ENCODE results near the gene MYO18B.

MYO18B gene

GRCh38 chr22:25716637-25717036 lies 25.4 kb upstream of the MYO18B start:
- Histone ChIP-seq H3K27me3 (replicated peaks; ENCODE audit: control insufficient read depth, insufficient read depth, low read length) (no peaks in the 10 kb centered on the region), H3K36me3 (ENCODE audit: control insufficient read depth, insufficient read depth, low read length) (peaks cover 8% of the 10 kb centered on the region), H3K4me3 (replicated peaks; ENCODE audit: low read depth, low read length) (no peak overlapping the region)
- TF ChIP-seq, protein P1, sequence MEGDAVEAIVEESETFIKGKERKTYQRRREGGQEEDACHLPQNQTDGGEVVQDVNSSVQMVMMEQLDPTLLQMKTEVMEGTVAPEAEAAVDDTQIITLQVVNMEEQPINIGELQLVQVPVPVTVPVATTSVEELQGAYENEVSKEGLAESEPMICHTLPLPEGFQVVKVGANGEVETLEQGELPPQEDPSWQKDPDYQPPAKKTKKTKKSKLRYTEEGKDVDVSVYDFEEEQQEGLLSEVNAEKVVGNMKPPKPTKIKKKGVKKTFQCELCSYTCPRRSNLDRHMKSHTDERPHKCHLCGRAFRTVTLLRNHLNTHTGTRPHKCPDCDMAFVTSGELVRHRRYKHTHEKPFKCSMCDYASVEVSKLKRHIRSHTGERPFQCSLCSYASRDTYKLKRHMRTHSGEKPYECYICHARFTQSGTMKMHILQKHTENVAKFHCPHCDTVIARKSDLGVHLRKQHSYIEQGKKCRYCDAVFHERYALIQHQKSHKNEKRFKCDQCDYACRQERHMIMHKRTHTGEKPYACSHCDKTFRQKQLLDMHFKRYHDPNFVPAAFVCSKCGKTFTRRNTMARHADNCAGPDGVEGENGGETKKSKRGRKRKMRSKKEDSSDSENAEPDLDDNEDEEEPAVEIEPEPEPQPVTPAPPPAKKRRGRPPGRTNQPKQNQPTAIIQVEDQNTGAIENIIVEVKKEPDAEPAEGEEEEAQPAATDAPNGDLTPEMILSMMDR (IDR thresholded peaks at IDR 0.05; ENCODE audit: insufficient read depth, low read length, poor library complexity, severe bottlenecking): no peak
- DNase-seq (ENCODE audit: extremely low read depth, insufficient read length): no peak

- no peak overlapping the region for H3K4me3 ChIP-seq (replicated peaks; ENCODE audit: low read depth, low read length)
- TF ChIP-seq, protein P1 (IDR thresholded peaks at IDR 0.05; ENCODE audit: insufficient read depth, low read length, poor library complexity, severe bottlenecking): no peak
- H3K36me3 ChIP-seq (ENCODE audit: control insufficient read depth, insufficient read depth, low read length): peaks cover 3% of the 10 kb centered on the region
- DNase-seq (ENCODE audit: extremely low read depth, insufficient read length): no peak
- H3K27me3 ChIP-seq (replicated peaks; ENCODE audit: control insufficient read depth, insufficient read depth, low read length): no peaks in the 10 kb centered on the region
These were observed 23.7 kb upstream of the MYO18B start for GRCh38 chr22:25718135-25718840.

GRCh38 chr22:25722223-25722622 lies 19.8 kb upstream of the MYO18B start:
- TF ChIP-seq, protein P1 (IDR thresholded peaks at IDR 0.05; ENCODE audit: insufficient read depth, low read length, poor library complexity, severe bottlenecking): no peak
- peaks cover 3% of the 10 kb centered on the region for H3K36me3 ChIP-seq (ENCODE audit: control insufficient read depth, insufficient read depth, low read length)
- no peak overlapping the region for H3K4me3 ChIP-seq (replicated peaks; ENCODE audit: low read depth, low read length)
- no peaks in the 10 kb centered on the region for H3K27me3 ChIP-seq (replicated peaks; ENCODE audit: control insufficient read depth, insufficient read depth, low read length)
- no peak for DNase-seq (ENCODE audit: extremely low read depth, insufficient read length)

GRCh38 chr22:25722626-25723025 lies 19.4 kb upstream of the MYO18B start:
- DNase-seq (ENCODE audit: extremely low read depth, insufficient read length): no peak
- TF ChIP-seq, protein P1 (IDR thresholded peaks at IDR 0.05; ENCODE audit: insufficient read depth, low read length, poor library complexity, severe bottlenecking): no peak
- no peak overlapping the region for H3K4me3 ChIP-seq (replicated peaks; ENCODE audit: low read depth, low read length)

GRCh38 chr22:25726241-25726640 lies 15.7 kb upstream of the MYO18B start:
- TF ChIP-seq, protein P1 (IDR thresholded peaks at IDR 0.05; ENCODE audit: insufficient read depth, low read length, poor library complexity, severe bottlenecking): no peak
- Histone ChIP-seq H3K36me3 (ENCODE audit: control insufficient read depth, insufficient read depth, low read length) (no peaks in the 10 kb centered on the region; the same call in none of the 2 replicates), H3K4me3 (replicated peaks; ENCODE audit: low read depth, low read length) (no peak overlapping the region), H3K27me3 (replicated peaks; ENCODE audit: control insufficient read depth, insufficient read depth, low read length) (no peaks in the 10 kb centered on the region)
- DNase-seq (ENCODE audit: extremely low read depth, insufficient read length): no peak

More at GRCh38 chr22:25722626-25723025, 19.4 kb upstream of the MYO18B start:
- Histone ChIP-seq H3K36me3 (ENCODE audit: control insufficient read depth, insufficient read depth, low read length) (peaks cover 3% of the 10 kb centered on the region), H3K27me3 (replicated peaks; ENCODE audit: control insufficient read depth, insufficient read depth, low read length) (no peaks in the 10 kb centered on the region)

Measured in GM06990 (cell line).